ENCODE measurements around the gene AQP9.

- TF ChIP-seq CTCF (IDR thresholded peaks at IDR 0.05; ENCODE audit: low read length) (no peak), EZH2 (optimal IDR thresholded peaks at IDR 0.05; ENCODE audit: low read depth, low read length) (no peak)
Observed at GRCh38 chr15:58201516-58201915, 63.3 kb downstream of the AQP9 start.
